HUES6 (cell line): Measurements from ENCODE around the gene NCR2.

Source experiments
- H3K27ac ChIP-seq: 2 replicates; pipeline ENCODE4 v1.7.0; 2013; ENCODE audit warnings: low read depth, mild to moderate bottlenecking, low read length, inconsistent platforms
- H3K27me3 ChIP-seq: 2 replicates; pipeline ENCODE4 v1.6.1; 2013; ENCODE audit warnings: low read length; ENCODE audit not compliant: control insufficient read depth, insufficient read depth
- H3K36me3 ChIP-seq: 2 replicates; pipeline ENCODE4 v1.6.1; 2013; ENCODE audit warnings: low read length; ENCODE audit not compliant: control insufficient read depth, insufficient read depth
- H3K4me1 ChIP-seq: 2 replicates; pipeline ENCODE4 v1.6.1; 2013; ENCODE audit warnings: low read length; ENCODE audit not compliant: control insufficient read depth, insufficient read depth
- H3K4me3 ChIP-seq: 2 replicates; pipeline ENCODE4 v1.5.1; 2013; ENCODE audit warnings: low read depth, low read length
- H3K9ac ChIP-seq: one replicate; pipeline ENCODE4 v1.6.1; 2013; ENCODE audit warnings: mild to moderate bottlenecking, low read length
- H3K9me3 ChIP-seq: 2 replicates; pipeline ENCODE4 v1.6.1; 2013; ENCODE audit warnings: low read depth, low read length; ENCODE audit not compliant: control insufficient read depth, insufficient read depth

The NCR2 gene

DNA sequence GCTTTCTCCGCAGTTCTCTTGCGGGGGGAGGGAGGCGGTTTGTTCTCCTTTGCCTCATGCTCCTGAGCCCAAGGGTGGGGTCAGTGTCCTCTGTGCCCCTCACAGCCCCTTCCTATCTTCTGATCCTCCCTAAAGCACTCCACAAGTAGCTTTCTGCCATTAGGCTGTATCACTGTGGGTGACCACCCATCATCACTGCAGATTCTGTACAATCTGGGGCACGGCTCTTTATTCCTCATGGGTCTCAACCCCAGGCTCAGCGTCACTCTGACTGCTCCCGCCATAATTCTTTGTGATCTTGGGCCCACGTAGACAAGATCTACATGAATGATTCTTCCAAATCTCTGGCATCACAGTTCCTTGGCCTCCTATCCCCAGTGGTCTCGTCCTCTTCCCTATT is 10.5 kb downstream of the NCR2 start:
- no peak overlapping the region for H3K27ac ChIP-seq
- H3K4me3 ChIP-seq = no peak overlapping the region
- peaks cover 4% of the 10 kb centered on the region; the same call in 1 of the 2 replicates for H3K4me1 ChIP-seq
- no peaks in the 10 kb centered on the region for H3K36me3 ChIP-seq
- H3K9ac ChIP-seq = no peak overlapping the region
- H3K9me3 ChIP-seq = peaks cover 12% of the 10 kb centered on the region
- peaks cover 35% of the 10 kb centered on the region for H3K27me3 ChIP-seq

DNA sequence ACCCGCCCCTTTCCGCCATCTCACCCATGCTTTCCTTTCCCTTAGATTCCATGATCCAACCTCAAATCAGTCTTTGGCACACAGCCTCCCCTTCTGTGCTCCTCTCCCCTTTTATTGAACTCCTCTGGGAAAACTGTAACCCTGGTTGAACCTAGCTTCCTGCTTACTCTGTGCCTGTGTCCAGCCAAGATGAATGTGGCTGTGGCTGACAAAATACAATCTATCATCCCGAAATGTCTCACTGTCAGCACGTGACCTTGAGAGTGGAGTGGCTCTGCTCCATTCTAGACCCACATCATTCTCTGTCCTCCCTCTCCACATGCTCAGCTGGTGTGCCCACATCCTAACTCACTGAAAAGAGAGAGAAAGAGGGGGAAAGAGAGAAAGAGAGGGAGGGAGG is 11.0 kb downstream of the NCR2 start:
- Histone ChIP-seq H3K27ac (no peak overlapping the region), H3K36me3 (no peaks in the 10 kb centered on the region), H3K9ac (no peak overlapping the region), H3K9me3 (peaks cover 12% of the 10 kb centered on the region), H3K27me3 (peaks cover 39% of the 10 kb centered on the region), H3K4me3 (no peak overlapping the region), H3K4me1 (peaks cover 4% of the 10 kb centered on the region; the same call in 1 of the 2 replicates)

- Histone ChIP-seq H3K9me3 (peaks cover 12% of the 10 kb centered on the region), H3K9ac (no peak overlapping the region), H3K36me3 (no peaks in the 10 kb centered on the region), H3K4me3 (no peak overlapping the region), H3K27ac (no peak overlapping the region), H3K27me3 (peaks cover 36% of the 10 kb centered on the region), H3K4me1 (peaks cover 2% of the 10 kb centered on the region; the same call in 1 of the 2 replicates)
Measured at GRCh38 chr6:41347378-41348050, 12.1 kb downstream of the NCR2 start.

GRCh38 chr6:41348934-41349333 is 13.5 kb downstream of the NCR2 start:
- Histone ChIP-seq H3K4me3 (no peak overlapping the region), H3K27me3 (peaks cover 34% of the 10 kb centered on the region)

GRCh38 chr6:41352396-41352795 is 17.0 kb downstream of the NCR2 start:
- Histone ChIP-seq H3K36me3 (no peaks in the 10 kb centered on the region), H3K4me1 (no peaks in the 10 kb centered on the region), H3K9me3 (peaks cover 12% of the 10 kb centered on the region), H3K9ac (no peak overlapping the region), H3K4me3 (no peak overlapping the region), H3K27me3 (peaks cover 38% of the 10 kb centered on the region), H3K27ac (no peak overlapping the region)

More at GRCh38 chr6:41348934-41349333, 13.5 kb downstream of the NCR2 start:
- no peaks in the 10 kb centered on the region for H3K36me3 ChIP-seq
- H3K9ac ChIP-seq = no peak overlapping the region
- H3K9me3 ChIP-seq = peaks cover 12% of the 10 kb centered on the region
- H3K4me1 ChIP-seq = no peaks in the 10 kb centered on the region
- no peak overlapping the region for H3K27ac ChIP-seq

DNA sequence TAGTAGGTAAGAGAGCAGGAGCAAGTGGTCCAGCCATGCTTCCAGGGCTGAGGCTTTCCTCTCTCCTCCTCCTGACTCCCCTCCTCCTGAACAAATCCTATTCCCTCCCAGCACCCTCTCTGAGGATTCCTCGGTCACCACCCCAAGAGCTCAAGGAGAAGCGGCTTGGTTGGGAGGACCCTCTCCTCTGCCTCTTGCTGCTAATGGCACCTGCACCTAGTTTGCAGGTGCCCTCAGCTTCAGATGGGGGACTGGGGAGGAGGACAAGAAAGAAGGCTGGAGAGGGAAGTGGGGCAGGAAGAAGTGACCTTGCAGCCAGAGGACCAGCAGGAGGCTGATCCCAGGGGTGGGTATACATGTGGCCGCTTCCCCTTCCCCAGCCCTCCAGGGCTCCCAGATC is 17.5 kb downstream of the NCR2 start:
- no peaks in the 10 kb centered on the region for H3K4me1 ChIP-seq
- H3K9ac ChIP-seq = no peak overlapping the region
- H3K27ac ChIP-seq = no peak overlapping the region
- H3K36me3 ChIP-seq = no peaks in the 10 kb centered on the region
- peaks cover 38% of the 10 kb centered on the region for H3K27me3 ChIP-seq
- H3K4me3 ChIP-seq = no peak overlapping the region
- peaks cover 8% of the 10 kb centered on the region for H3K9me3 ChIP-seq

- Histone ChIP-seq H3K4me1 (no peaks in the 10 kb centered on the region), H3K27me3 (peaks cover 38% of the 10 kb centered on the region), H3K9ac (no peak overlapping the region), H3K27ac (no peak overlapping the region), H3K36me3 (no peaks in the 10 kb centered on the region), H3K4me3 (no peak overlapping the region), H3K9me3 (peaks cover 4% of the 10 kb centered on the region)
Measured at GRCh38 chr6:41353333-41353732, 17.9 kb downstream of the NCR2 start.

- Histone ChIP-seq H3K36me3 (no peaks in the 10 kb centered on the region), H3K27me3 (peaks cover 21% of the 10 kb centered on the region; the same call in 1 of the 2 replicates), H3K4me3 (no peak overlapping the region), H3K9me3 (peaks cover 18% of the 10 kb centered on the region), H3K9ac (no peak overlapping the region), H3K4me1 (no peaks in the 10 kb centered on the region), H3K27ac (no peak overlapping the region)
Measured at GRCh38 chr6:41355952-41356351, 20.5 kb downstream of the NCR2 start.

DNA sequence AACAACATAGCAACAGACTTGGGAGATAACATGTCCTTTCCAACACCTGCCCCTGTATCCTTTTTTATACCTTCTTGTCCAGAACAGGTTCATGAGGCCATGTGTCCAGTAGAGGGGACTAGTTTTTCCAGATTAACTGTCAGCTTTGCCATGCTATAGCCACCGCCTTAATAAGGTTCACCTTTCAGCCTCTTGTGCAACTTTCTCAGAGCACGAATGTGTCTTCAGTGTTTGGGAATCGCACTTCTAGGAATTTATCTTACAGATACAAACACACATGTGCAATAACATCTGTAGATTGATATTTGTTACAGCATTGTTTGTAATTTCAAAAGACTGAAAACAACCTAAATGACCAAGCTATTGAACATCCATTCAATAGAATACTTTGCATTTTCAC is 21.4 kb downstream of the NCR2 start:
- Histone ChIP-seq H3K27me3 (peaks cover 16% of the 10 kb centered on the region; the same call in 1 of the 2 replicates), H3K9me3 (peaks cover 25% of the 10 kb centered on the region), H3K36me3 (no peaks in the 10 kb centered on the region), H3K4me3 (no peak overlapping the region), H3K27ac (no peak overlapping the region), H3K4me1 (no peaks in the 10 kb centered on the region), H3K9ac (no peak overlapping the region)

GRCh38 chr6:41358503-41358902 is 23.1 kb downstream of the NCR2 start:
- Histone ChIP-seq H3K27ac (no peak overlapping the region), H3K27me3 (peaks cover 16% of the 10 kb centered on the region; the same call in 1 of the 2 replicates), H3K9ac (no peak overlapping the region), H3K36me3 (no peaks in the 10 kb centered on the region), H3K4me3 (no peak overlapping the region), H3K9me3 (peaks cover 25% of the 10 kb centered on the region), H3K4me1 (no peaks in the 10 kb centered on the region)

GRCh38 chr6:41359617-41360313 is 24.4 kb downstream of the NCR2 start:
- Histone ChIP-seq H3K36me3 (no peaks in the 10 kb centered on the region), H3K9ac (no peak overlapping the region), H3K27me3 (peaks cover 19% of the 10 kb centered on the region; the same call in 1 of the 2 replicates), H3K9me3 (peaks cover 25% of the 10 kb centered on the region), H3K4me1 (no peaks in the 10 kb centered on the region), H3K27ac (no peak overlapping the region), H3K4me3 (no peak overlapping the region)
